Measurements from ENCODE around the gene TMEM175.

GRCh38 chr4:913280-913618 is 19.0 kb upstream of the TMEM175 start:
- no peak for TF ChIP-seq CTCF (conservative IDR thresholded peaks at IDR 0.05; ENCODE audit: low read depth, low read length)
- TF ChIP-seq EZH2 (IDR thresholded peaks at IDR 0.05; ENCODE audit: borderline replicate concordance, low read depth, low read length, poor library complexity, severe bottlenecking) = no peak
